ENCODE measurements around the gene OR4K13.

OR4K13 gene, protein sequence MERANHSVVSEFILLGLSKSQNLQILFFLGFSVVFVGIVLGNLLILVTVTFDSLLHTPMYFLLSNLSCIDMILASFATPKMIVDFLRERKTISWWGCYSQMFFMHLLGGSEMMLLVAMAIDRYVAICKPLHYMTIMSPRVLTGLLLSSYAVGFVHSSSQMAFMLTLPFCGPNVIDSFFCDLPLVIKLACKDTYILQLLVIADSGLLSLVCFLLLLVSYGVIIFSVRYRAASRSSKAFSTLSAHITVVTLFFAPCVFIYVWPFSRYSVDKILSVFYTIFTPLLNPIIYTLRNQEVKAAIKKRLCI

DNA sequence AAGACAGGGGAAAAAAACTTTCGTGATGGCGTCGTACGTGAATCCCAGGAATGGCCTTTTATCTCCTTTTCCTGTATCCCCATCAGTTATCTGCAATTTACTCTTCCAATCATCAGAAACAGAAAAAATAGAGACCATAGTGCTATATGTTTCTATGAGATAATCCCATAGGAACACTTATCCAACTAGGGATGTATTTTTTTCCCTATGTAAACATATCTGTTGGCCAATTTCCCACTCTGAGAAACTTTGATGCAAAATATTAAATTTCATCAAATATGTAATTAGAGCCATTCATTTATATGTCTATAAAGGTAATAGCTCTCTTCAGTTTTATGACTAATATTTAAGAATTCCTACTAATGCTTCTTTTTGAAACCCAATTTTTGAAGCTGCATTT is at the start of gene OR4K13:
Gene OR4K13, minus strand, starts transcription at position 101 of the 400 bp plus-strand sequence. CDS start 1,280 bp downstream, outside the sequence.
- DNase-seq (ENCODE audit: low read depth), result no peak

DNA sequence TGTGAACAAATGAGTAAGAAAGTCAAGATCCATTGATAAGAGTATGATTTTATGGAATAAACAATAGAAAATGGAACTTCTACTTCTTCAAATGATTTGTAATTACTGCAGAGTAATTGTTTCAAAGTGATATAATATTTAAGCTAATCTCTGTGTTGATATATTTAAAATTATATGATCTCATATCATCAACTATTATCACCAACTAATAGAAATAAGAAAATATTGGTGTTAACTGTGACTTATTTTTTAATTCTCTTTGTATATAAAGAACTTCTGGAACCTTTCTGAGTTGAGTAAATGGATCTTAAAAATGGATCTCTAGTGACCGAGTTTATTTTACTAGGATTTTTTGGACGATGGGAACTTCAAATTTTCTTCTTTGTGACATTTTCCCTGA is 23.9 kb upstream of the OR4K13 start, which contains the start of gene OR4L1:
Gene OR4L1, plus strand, starts transcription at position 301 of the 400 bp plus-strand sequence. Its CDS starts 0 bp downstream, at position 301.
- no peak for DNase-seq (ENCODE audit: low read depth)

DNA sequence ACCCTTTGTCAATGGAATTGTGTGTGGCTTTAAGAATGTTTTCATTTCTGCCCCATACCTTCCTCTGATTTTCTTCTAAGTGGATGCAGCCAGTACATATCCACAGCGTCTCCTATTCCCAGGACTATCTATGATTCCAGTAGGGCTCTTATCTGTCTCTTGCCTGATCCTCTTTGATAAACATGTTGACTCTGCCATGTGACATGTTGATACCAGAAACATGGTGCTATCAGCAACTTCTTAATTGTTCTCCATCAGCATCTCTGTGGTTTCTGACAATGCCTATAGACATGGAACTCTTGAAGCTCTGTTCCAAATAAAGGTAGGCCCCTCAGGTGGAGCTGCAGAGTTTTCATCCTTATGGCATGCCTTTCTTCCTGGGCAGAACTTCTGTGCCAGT is 12.4 kb upstream of the OR4K13 start:
- DNase-seq (ENCODE audit: low read depth), result no peak

DNA sequence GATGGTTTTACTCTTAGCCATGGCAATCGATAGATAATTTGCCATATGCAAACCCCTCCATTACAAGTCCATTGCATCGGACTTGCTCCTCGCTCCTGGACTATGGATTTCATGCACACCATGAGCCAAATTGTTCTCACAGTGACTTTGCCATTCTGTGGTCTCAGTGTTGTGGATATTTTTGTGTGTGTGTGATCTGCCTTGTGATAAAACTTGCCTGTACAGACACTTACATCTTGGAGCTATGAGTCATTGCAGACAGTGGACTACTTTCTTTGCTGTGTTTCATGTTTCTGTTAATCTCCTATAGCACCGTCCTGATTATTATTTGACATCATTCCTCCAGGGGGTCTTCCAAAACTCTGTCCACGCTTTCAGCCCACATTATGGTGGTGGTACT is 8.4 kb upstream of the OR4K13 start:
- no peak for DNase-seq (ENCODE audit: low read depth)

DNA sequence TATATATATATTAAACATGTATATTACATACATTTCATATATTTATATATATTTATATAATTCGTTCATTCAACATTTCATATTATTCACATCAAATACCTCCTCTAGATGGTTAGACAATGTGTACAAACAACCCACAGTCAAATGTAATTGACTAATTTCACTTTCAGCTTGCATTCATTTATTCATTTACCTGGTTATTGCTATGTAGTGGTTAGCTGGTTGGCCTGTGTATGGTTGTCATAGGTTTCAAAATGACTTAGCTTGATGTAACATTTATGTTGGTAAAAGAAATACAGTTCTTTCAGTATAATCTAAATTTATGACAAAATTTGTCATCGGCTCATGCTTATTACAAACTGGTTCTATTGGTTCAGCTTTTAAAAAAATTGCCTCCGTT is 389 bp downstream of the OR4K13 start:
- DNase-seq (ENCODE audit: low read depth), result no peak

DNA sequence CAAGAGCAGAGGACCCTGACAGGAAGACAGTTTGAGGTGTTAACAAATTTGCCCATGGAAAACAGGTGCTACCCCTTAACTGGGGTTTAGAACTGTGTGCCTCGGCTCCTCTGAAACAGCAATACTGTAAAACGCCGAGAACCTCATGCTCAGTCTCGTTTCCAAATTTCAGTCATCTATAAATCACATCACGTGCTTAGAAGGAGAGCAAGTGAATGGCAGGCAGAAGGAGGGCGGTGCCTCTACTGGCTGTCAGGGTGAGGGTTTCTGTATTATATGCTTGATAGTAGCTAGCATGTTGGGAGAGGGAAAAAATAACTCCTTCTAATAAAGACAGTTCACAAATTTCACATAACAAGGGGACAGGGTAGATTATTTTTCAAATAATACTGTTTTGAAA is 4.8 kb downstream of the OR4K13 start:
- no peak for DNase-seq (ENCODE audit: low read depth)

DNA sequence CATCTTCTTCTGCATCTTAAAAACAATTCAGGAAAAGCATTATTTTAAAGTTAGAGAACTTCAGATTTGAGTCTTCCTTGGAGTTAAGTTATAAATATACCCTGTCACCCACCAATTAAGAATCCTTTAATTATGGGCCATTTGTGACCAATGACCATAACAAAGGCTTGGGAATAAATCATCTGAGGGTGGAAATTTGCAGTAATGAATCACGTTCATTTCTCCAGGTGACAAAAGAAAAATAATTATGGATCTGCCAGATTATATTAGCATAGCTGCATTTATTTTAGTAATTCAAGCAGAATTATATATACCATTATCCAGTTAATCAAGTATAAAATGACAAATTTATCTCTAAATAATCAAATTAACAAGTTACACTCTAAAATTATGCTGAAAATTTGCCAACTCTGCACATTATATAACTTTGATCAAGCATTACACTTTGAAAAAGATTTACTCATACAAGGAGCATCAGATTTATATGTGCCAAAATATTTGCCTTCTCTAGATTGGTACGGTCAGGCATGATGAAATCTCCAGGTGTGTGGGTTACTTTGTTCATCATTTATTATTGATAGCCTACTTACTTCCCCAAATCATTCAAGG is 16.5 kb downstream of the OR4K13 start, which contains the start of gene OR4K14:
Gene OR4K14, minus strand, starts transcription at position 51 of the 609 bp plus-strand sequence. CDS start 4,114 bp downstream, outside the sequence.
- no peak for DNase-seq (ENCODE audit: low read depth)

DNA sequence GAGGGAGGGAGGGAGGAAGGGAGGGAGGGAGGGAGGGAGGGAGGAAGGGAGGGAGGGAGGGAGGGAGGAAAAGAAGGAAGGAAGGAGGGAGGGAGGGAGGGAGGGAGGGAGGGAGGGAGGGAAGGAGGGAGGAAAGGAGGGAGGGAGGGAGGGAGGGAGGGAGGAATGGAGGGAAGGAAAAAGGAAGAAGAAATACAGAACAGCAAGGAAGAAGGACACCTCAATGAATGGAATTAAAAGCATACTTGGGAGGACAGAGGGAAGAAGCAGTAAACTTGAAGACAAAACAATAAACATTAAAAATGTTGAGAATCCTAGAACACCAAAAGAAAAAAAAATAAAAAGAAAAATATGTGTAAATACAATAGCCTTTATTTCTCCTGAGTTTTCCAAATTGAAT is 27.7 kb downstream of the OR4K13 start:
- DNase-seq (ENCODE audit: low read depth), result no peak

DNA sequence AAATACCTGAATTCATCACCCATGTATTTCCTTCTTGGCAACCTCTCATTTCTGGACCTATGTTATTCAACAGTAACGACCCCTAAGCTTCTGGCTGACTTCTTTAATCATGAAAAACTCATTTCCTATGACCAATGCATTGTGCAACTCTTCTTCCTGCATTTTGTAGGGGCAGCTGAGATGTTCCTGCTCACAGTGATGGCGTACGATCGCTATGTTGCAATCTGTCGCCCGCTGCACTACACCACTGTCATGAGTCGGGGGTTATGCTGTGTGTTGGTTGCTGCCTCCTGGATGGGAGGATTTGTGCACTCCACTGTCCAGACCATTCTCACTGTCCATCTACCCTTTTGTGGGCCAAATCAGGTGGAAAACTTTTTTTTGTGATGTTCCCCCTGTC is 33.5 kb downstream of the OR4K13 start:
- DNase-seq (ENCODE audit: low read depth), result no peak

DNA sequence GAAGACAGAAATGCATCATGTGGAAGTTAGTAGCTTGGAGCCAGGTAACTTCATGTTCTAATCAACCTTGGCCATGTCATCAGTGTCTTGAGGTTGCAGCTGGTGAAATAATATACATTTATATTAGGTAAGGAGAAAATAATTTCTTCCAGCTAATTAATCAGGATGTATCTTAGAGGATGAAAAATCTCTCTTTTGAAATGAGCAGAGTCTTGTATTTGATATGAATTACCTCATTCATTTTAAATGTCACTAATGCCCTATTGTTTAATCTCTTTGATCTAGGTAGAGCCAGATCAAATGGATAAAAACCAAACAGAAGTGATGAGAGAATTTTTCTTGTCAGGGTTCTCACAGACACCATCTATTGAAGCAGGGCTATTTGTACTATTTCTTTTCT is 34.0 kb downstream of the OR4K13 start, which contains the start of gene OR4Q2:
Gene OR4Q2, plus strand, starts transcription at position 301 of the 400 bp plus-strand sequence.
- no peak for DNase-seq (ENCODE audit: low read depth)

DNA sequence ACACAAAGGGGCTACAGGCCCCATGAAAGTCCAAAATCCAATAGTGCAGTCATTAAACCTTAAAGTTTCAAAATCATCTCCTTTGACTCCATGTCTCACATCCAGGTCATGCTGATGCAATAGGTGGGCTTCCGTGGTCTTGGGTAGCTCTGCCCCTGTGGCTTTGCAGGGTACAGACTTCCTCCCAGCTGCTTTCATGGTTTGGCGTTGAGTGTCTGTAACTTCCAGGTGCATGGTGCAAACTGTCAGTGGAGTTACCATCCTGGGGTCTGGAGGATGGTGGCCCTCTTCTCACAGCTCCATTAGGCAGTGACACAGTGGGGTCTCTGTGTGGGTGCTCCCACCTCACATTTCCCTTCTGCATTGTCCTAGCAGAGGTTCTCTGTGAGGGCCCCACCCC is 42.4 kb downstream of the OR4K13 start:
- no peak for DNase-seq (ENCODE audit: low read depth)
